HG03342 (cell line): Measurements from ENCODE around the gene ATP6V1F.

Source experiments
- ATAC-seq: cut with Tn5 transposase; IDR thresholded peaks from one replicate; pipeline ENCODE4 v1.9.1; 2021; ENCODE audit warnings: mild to moderate bottlenecking, moderate library complexity; ENCODE audit not compliant: unreplicated experiment

ATP6V1F gene

DNA sequence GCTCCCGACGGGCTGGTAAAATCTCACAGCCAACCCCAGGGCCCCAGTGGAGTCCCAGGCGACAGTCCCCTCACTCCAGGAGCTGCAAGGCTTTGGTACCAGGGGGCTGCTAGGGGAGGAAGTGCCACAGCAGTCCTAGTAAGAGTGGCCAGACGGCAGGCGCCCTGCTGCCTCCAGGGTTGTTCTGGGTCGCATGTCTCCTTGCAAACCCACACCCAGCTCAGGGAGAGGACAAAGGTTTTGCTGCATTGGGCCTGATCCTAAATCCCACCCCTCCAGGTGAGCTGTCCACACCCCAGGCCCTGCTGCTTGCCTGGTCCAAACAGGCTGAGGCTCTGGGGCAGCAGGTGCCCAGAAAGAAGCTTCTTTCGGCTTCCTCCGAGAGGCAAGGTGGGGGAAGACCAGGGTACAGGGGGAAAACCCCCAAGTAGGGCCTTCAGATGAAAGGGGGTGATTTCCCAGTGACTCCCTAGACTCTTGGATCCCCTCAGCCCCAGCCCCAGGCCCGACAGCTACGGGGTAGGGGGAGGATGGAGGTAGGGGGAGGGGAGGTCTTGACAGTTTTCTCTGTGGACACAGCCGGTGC, 52.0 kb downstream of the ATP6V1F start:
- no peak for ATAC-seq

DNA sequence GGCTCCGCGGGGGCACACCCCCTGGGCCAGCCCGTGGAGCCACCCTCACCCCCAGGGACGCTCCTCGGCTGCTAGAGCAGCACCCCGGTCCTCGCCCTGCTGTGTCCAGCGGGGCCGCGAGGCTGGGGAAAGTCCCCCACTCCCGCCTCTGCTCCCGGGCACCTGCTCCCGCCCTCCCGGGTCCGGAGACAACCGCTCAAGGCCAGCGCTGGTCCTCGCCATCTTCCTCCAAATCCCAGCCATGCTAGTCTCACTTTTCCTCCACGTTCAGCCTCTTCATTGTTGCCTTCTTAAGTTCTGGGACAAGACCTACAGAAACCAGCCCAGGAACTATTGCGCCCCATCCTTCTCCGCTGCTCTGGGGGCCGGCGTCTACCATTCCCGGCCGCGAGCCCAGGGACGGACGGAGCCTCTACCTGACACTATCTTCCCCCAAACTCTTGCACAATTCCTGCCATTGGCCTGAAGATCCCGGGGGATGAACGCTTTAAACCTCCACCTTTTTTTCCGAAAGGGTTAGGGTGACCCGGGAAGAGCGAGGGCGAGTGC, 52.7 kb downstream of the ATP6V1F start:
- ATAC-seq = no peak
